ENCODE results near the gene CEP170.

Gene CEP170

GRCh38 chr1:243254927-243255790 is at the start of gene CEP170:
Gene CEP170, minus strand, starts transcription at chr1:243255281. Its CDS starts 30,001 bp downstream, at chr1:243225280.
- no peaks in the 10 kb centered on the region for H3K9me3 ChIP-seq (ENCODE audit: control insufficient read depth, insufficient read depth, low read depth, low read length)
- H3K4me1 ChIP-seq (ENCODE audit: control insufficient read depth, insufficient read depth, low read length), result peaks cover 8% of the 10 kb centered on the region
- ChIA-PET CTCF (interaction anchor here (0.6 to 1.6 kb wide), 7 partner anchors 22 to 941 kb away, joined by 3 to 6 read pairs (median 3); no protein-coding TSS in a partner anchor), POLR2A (interaction anchor here (0.7 to 2.3 kb wide), 21 partner anchors 8 to 1615 kb away, joined by 3 to 13 read pairs (median 3); partner anchors contain the start of genes CHML, EXO1 and OPN3)
- peak within 1 kb of the TSS; percentile 89 for H3K27ac ChIP-seq (ENCODE audit: extremely low read depth, low read depth, low read length)
- no peaks in the 10 kb centered on the region for H3K36me3 ChIP-seq (ENCODE audit: control insufficient read depth in 2 of 2, insufficient read depth in 1 of 2, low read length in 2 of 2)
- H3K4me3 ChIP-seq (ENCODE audit: low read depth, low read length), result peak within 1 kb of the TSS; percentile 91
- TF ChIP-seq ZNF184 (tag by site-specific recombination; IDR thresholded peaks at IDR 0.05), result no peak
- no peak for TF ChIP-seq ZNF169 (tag by site-specific recombination; IDR thresholded peaks at IDR 0.05)
- TF ChIP-seq ZNF670 (tag by site-specific recombination; IDR thresholded peaks at IDR 0.05; ENCODE audit: low read depth), result no peak
- TF ChIP-seq ZNF302 (tag by site-specific recombination; IDR thresholded peaks at IDR 0.05; ENCODE audit: low read depth), result no peak
- TF ChIP-seq ZNF404 (tag by site-specific recombination; IDR thresholded peaks at IDR 0.05), result no peak
- peak; percentile 24; the same call in 1 of the 2 replicates for TF ChIP-seq ZNF792 (tag by site-specific recombination; IDR thresholded peaks at IDR 0.05)
- TF ChIP-seq ZNF24 (tag by site-specific recombination; IDR thresholded peaks at IDR 0.05), result 0 out of 2 replicates have a peak, but pooled peaks have one; percentile 32
- no peak for TF ChIP-seq ZSCAN18 (tag by site-specific recombination; IDR thresholded peaks at IDR 0.05)
- peak; percentile 47; the same call in 1 of the 2 replicates for TF ChIP-seq ZNF366 (tag by site-specific recombination; conservative IDR thresholded peaks at IDR 0.05)
- TF ChIP-seq ZFP37 (tag by site-specific recombination; IDR thresholded peaks at IDR 0.05), result no peak; the same call in 1 of the 2 replicates
- peak; percentile 72 for TF ChIP-seq SP2 (tag by site-specific recombination; IDR thresholded peaks at IDR 0.05)
- TF ChIP-seq ZBTB11 (tag by site-specific recombination; conservative IDR thresholded peaks at IDR 0.05; ENCODE audit: low read depth), result peak; percentile 20; the same call in 1 of the 2 replicates
- no peak; the same call in 1 of the 2 replicates for TF ChIP-seq ZXDB (tag by site-specific recombination; IDR thresholded peaks at IDR 0.05)
- TF ChIP-seq OSR2 (tag by site-specific recombination; IDR thresholded peaks at IDR 0.05), result no peak
- peak; percentile 78; the same call in 1 of the 2 replicates for TF ChIP-seq ZNF692 (tag by site-specific recombination; IDR thresholded peaks at IDR 0.05)
- peak; percentile 74; the same call in 1 of the 2 replicates for TF ChIP-seq KLF8 (tag by site-specific recombination; IDR thresholded peaks at IDR 0.05)
- no peak for TF ChIP-seq ZFP3 (tag by site-specific recombination; IDR thresholded peaks at IDR 0.05; ENCODE audit: low read depth)
- TF ChIP-seq MZF1 (tag by site-specific recombination; IDR thresholded peaks at IDR 0.05; ENCODE audit: borderline replicate concordance), result no peak
- TF ChIP-seq ZNF449 (tag by site-specific recombination; IDR thresholded peaks at IDR 0.05), result peak; percentile 65; the same call in 1 of the 2 replicates
- TF ChIP-seq KLF16 (tag by site-specific recombination; IDR thresholded peaks at IDR 0.05), result peak; percentile 72
- no peak for TF ChIP-seq ZNF580 (tag by site-specific recombination; IDR thresholded peaks at IDR 0.05)
- peak; percentile 81 for TF ChIP-seq GLIS1 (tag by site-specific recombination; IDR thresholded peaks at IDR 0.05)
- no peak for TF ChIP-seq ZNF155 (tag by site-specific recombination; IDR thresholded peaks at IDR 0.05)
- no peak for TF ChIP-seq RBAK (tag by site-specific recombination; IDR thresholded peaks at IDR 0.05)
